Mammary epithelial cell (primary cell): Measurements from ENCODE around the gene EXOC2.

ENCODE experiments used
- EZH2 ChIP-seq: IDR thresholded peaks from 2 replicates; pipeline ENCODE4 v1.6.1; 2012; ENCODE audit warnings: low read length, inconsistent platforms, borderline replicate concordance
- TF ChIP-seq, protein P1 (sequence below), 2 donors: IDR thresholded peaks in 1 of 2; conservative IDR thresholded peaks in 1 of 2; 2 replicates each; pipeline ENCODE4 v1.5.1; 2011 to 2012; ENCODE audit warnings: inconsistent platforms in 2 of 2, low read length in 2 of 2, mild to moderate bottlenecking in 2 of 2, control low read depth in 1 of 2, low read depth in 1 of 2; ENCODE audit not compliant: insufficient read depth in 1 of 2; ENCODE audit errors: extremely low read depth in 1 of 2

GRCh38 chr6:674956-675355 is 18.0 kb downstream of the EXOC2 start:
- TF ChIP-seq, protein P1, sequence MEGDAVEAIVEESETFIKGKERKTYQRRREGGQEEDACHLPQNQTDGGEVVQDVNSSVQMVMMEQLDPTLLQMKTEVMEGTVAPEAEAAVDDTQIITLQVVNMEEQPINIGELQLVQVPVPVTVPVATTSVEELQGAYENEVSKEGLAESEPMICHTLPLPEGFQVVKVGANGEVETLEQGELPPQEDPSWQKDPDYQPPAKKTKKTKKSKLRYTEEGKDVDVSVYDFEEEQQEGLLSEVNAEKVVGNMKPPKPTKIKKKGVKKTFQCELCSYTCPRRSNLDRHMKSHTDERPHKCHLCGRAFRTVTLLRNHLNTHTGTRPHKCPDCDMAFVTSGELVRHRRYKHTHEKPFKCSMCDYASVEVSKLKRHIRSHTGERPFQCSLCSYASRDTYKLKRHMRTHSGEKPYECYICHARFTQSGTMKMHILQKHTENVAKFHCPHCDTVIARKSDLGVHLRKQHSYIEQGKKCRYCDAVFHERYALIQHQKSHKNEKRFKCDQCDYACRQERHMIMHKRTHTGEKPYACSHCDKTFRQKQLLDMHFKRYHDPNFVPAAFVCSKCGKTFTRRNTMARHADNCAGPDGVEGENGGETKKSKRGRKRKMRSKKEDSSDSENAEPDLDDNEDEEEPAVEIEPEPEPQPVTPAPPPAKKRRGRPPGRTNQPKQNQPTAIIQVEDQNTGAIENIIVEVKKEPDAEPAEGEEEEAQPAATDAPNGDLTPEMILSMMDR (conservative IDR thresholded peaks at IDR 0.05 in 1 of 2, IDR thresholded peaks at IDR 0.05 in 1 of 2; ENCODE audit: extremely low read depth in 1 of 2, insufficient read depth in 1 of 2, low read depth in 1 of 2, low read length in 2 of 2): no peak
- no peak for TF ChIP-seq EZH2
